Measurements from ENCODE around the gene SPTLC3. TPM values are rescaled to one million over a fixed set of nuclear protein-coding genes. Genes with fewer than 3 reads are reported as not detected.

SPTLC3 gene
- total RNA-seq, 4 donors from 2014 or later: 62.5 to 76.6 (median 71.9) TPM

- DNase-seq (ENCODE audit: low spot score in 2 of 2): no peak
- H3K4me3 ChIP-seq (ENCODE audit: low read depth, poor library complexity, severe bottlenecking): no peak overlapping the region
- no peak for TF ChIP-seq POLR2A (IDR thresholded peaks at IDR 0.05)
- no peak for TF ChIP-seq CTCF (IDR thresholded peaks at IDR 0.05)
- intact Hi-C loops (cut with DNase I; ENCODE audit: low total_unique reads): no loop called here
- 71 to 89% methylated on average over 3 of the region's 3 CpGs for WGBS, 2 donors
Observed at GRCh38 chr20:13054011-13054410, 45.2 kb downstream of the SPTLC3 start.

- WGBS, 2 donors: 84 to 89% methylated on average over 9 of the region's 9 CpGs
- no peak for DNase-seq (ENCODE audit: low spot score in 2 of 2)
- H3K4me3 ChIP-seq (ENCODE audit: low read depth, poor library complexity, severe bottlenecking): no peak overlapping the region
- intact Hi-C loops (cut with DNase I; ENCODE audit: low total_unique reads): no loop called here
- TF ChIP-seq CTCF (IDR thresholded peaks at IDR 0.05) (no peak), POLR2A (IDR thresholded peaks at IDR 0.05) (no peak)
Observed at GRCh38 chr20:13058666-13059389, 50.1 kb downstream of the SPTLC3 start.

GRCh38 chr20:13059398-13060136 is 50.8 kb downstream of the SPTLC3 start:
- 77 to 82% methylated on average over 7 of the region's 7 CpGs for WGBS, 2 donors
- no peak for TF ChIP-seq POLR2A (IDR thresholded peaks at IDR 0.05)
- TF ChIP-seq CTCF (IDR thresholded peaks at IDR 0.05): no peak
- no peak overlapping the region for H3K4me3 ChIP-seq (ENCODE audit: low read depth, poor library complexity, severe bottlenecking)
- intact Hi-C loops (cut with DNase I; ENCODE audit: low total_unique reads): no loop called here
- DNase-seq (ENCODE audit: low spot score in 2 of 2): no peak

- TF ChIP-seq POLR2A (IDR thresholded peaks at IDR 0.05) (no peak), CTCF (IDR thresholded peaks at IDR 0.05) (no peak)
- DNase-seq (ENCODE audit: low spot score in 2 of 2): no peak
- intact Hi-C loops (cut with DNase I; ENCODE audit: low total_unique reads): no loop called here
- no peak overlapping the region for H3K4me3 ChIP-seq (ENCODE audit: low read depth, poor library complexity, severe bottlenecking)
Observed at GRCh38 chr20:13060327-13060726, 51.6 kb downstream of the SPTLC3 start.

- no peak for DNase-seq (ENCODE audit: low spot score in 2 of 2)
- H3K4me3 ChIP-seq (ENCODE audit: low read depth, poor library complexity, severe bottlenecking): no peak overlapping the region
- intact Hi-C loops (cut with DNase I; ENCODE audit: low total_unique reads): no loop called here
- TF ChIP-seq POLR2A (IDR thresholded peaks at IDR 0.05): no peak
- no peak for TF ChIP-seq CTCF (IDR thresholded peaks at IDR 0.05)
- 89 to 92% methylated on average over 3 of the region's 3 CpGs for WGBS, 2 donors
Observed at GRCh38 chr20:13061381-13061780, 52.6 kb downstream of the SPTLC3 start.

Measured in lower leg skin (tissue), 4 donors.